Endodermal cell (in vitro differentiated cells): ENCODE data around the gene PGBD5. TPM values are rescaled to one million over a fixed set of nuclear protein-coding genes. Genes with fewer than 3 reads are reported as not detected.

Source experiments
- DNase-seq: peaks from one replicate; pipeline ENCODE4 v3.0.0-alpha.2; 2017
- H3K27ac ChIP-seq: 2 replicates; pipeline ENCODE4 v1.5.1; 2013; ENCODE audit warnings: mild to moderate bottlenecking, low read depth, low read length, moderate library complexity
- H3K27me3 ChIP-seq: 2 replicates; pipeline ENCODE4 v1.6.1; 2013; ENCODE audit warnings: mild to moderate bottlenecking, low read length, moderate library complexity; ENCODE audit not compliant: insufficient read depth, control insufficient read depth, poor library complexity, severe bottlenecking
- H3K36me3 ChIP-seq: 2 replicates; pipeline ENCODE4 v1.7.0; 2013; ENCODE audit warnings: mild to moderate bottlenecking, low read length, moderate library complexity; ENCODE audit not compliant: control insufficient read depth, insufficient read depth
- H3K4me1 ChIP-seq: one replicate; pipeline ENCODE4 v1.7.0; 2013; ENCODE audit warnings: low read length; ENCODE audit not compliant: control insufficient read depth, insufficient read depth
- H3K4me3 ChIP-seq: 2 replicates; pipeline ENCODE4 v1.5.1; 2013; ENCODE audit warnings: mild to moderate bottlenecking, low read length, moderate library complexity
- H3K9ac ChIP-seq: 2 replicates; pipeline ENCODE4 v1.6.1; 2013; ENCODE audit warnings: mild to moderate bottlenecking, low read length, moderate library complexity; ENCODE audit not compliant: poor library complexity, severe bottlenecking; ENCODE audit errors: extremely low read depth
- H3K9me3 ChIP-seq: 2 replicates; pipeline ENCODE4 v1.6.1; 2013; ENCODE audit warnings: mild to moderate bottlenecking, low read length, moderate library complexity; ENCODE audit not compliant: control insufficient read depth
- H3K27ac Mint-ChIP-seq: 2 replicates; pipeline ENCODE4 v1.8.0; 2020; ENCODE audit warnings: mixed read lengths
- H3K27me3 Mint-ChIP-seq: 2 replicates; pipeline ENCODE4 v1.8.0; 2021; ENCODE audit warnings: mild to moderate bottlenecking, mixed read lengths; ENCODE audit not compliant: insufficient read depth
- H3K36me3 Mint-ChIP-seq: 2 replicates; pipeline ENCODE4 v1.8.0; 2020; ENCODE audit warnings: low read depth, mixed read lengths
- H3K4me1 Mint-ChIP-seq: 2 replicates; pipeline ENCODE4 v1.8.0; 2020; ENCODE audit warnings: mixed read lengths
- H3K4me3 Mint-ChIP-seq: 2 replicates; pipeline ENCODE4 v1.8.0; 2020; ENCODE audit warnings: mild to moderate bottlenecking, moderate library complexity, mixed read lengths
- H3K9me3 Mint-ChIP-seq: 2 replicates; pipeline ENCODE4 v1.8.0; 2020; ENCODE audit warnings: mild to moderate bottlenecking, mixed read lengths
- CTCF ChIP-seq: fragments of 200-600 bp; sonication (generic); conservative IDR thresholded peaks from 2 replicates; pipeline ENCODE4 v1.5.0; 2021; ENCODE audit warnings: antibody characterized with exemption, mild to moderate bottlenecking
- WGBS, 2 experiments: methylation state at CpG; one replicate each; pipeline versions ENCODE4 v1.1.5 to v1.1.7; 2013; ENCODE audit warnings: missing lambda C conversion rate in 2 of 2, mixed read lengths in 1 of 2; ENCODE audit not compliant: insufficient coverage in 1 of 2, insufficient read length in 1 of 2; 5-methylcytosine and 5-hydroxymethylcytosine counted together
- total RNA-seq, 2 donors: library from RNA; stranded (reverse); fragmentation: NEBNext Ultra II Directional in 1 of 2; extraction: Animal tissue kit (Norgen Biotek cat#: 25700) in 1 of 2; gene quantifications; 2 replicates in 1 of 2; 3 replicates in 1 of 2; pipeline ENCODE4 v1.2.1, GENCODE V29; 2021

PGBD5 gene
- total RNA-seq, 2 donors from 2014 or later: 1.3 to 4.6 TPM

DNA sequence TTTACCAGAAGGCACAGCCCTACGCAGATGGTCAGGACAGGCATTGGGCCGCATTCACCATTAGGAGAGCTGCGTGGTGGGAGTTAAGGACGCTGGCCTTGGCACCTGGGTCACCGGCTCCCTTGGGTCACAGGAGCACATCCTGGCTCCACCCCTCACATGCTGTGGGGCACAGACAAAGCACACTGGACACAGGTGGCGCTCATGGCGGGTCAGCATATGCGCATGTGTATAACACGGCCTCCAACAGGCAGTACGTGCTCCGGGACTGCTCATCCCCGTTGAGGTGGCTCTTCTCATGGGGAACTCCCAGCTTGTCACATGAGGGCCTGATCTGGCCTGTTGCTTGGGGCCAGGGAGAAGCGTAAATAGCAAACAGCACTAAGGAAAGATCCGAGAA lies 25.0 kb downstream of the PGBD5 start:
- Mint-ChIP-seq H3K27me3 (no peaks in the 10 kb centered on the region), H3K4me3 (no peak overlapping the region), H3K27ac (no peak overlapping the region), H3K4me1 (peaks cover 6% of the 10 kb centered on the region), H3K36me3 (no peaks in the 10 kb centered on the region), H3K9me3 (no peaks in the 10 kb centered on the region)
- no peak for TF ChIP-seq CTCF
- DNase-seq: peak; percentile 41
- H3K9ac ChIP-seq: no peak overlapping the region
- no peaks in the 10 kb centered on the region for H3K9me3 ChIP-seq
- no peaks in the 10 kb centered on the region for H3K36me3 ChIP-seq
- H3K27ac ChIP-seq: no peak overlapping the region
- 93 to 100% methylated on average over 11 to 14 of the region's 14 CpGs for WGBS, 2 experiments
- no peaks in the 10 kb centered on the region for H3K27me3 ChIP-seq
- H3K4me3 ChIP-seq: no peak overlapping the region
- no peaks in the 10 kb centered on the region for H3K4me1 ChIP-seq

DNA sequence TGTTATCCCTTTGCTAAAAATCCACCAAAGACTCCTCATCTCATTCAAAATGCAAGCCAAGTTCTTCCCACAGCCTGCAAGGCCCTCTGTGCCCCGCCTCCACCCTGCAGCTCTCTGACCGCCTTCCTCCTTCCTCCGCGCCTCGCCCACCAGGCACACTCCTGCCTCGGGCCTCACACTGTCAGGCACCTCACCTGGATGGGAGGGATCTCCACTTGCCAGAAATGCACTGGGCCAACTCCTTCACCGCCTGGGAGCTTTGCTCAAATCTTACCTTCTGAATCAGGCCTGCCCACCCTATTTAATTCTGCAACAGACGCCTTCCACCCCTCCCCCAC lies 26.2 kb downstream of the PGBD5 start:
- H3K27ac Mint-ChIP-seq: no peak overlapping the region
- 86 to 100% methylated on average over 1 to 8 of the region's 8 CpGs for WGBS, 2 experiments

DNA sequence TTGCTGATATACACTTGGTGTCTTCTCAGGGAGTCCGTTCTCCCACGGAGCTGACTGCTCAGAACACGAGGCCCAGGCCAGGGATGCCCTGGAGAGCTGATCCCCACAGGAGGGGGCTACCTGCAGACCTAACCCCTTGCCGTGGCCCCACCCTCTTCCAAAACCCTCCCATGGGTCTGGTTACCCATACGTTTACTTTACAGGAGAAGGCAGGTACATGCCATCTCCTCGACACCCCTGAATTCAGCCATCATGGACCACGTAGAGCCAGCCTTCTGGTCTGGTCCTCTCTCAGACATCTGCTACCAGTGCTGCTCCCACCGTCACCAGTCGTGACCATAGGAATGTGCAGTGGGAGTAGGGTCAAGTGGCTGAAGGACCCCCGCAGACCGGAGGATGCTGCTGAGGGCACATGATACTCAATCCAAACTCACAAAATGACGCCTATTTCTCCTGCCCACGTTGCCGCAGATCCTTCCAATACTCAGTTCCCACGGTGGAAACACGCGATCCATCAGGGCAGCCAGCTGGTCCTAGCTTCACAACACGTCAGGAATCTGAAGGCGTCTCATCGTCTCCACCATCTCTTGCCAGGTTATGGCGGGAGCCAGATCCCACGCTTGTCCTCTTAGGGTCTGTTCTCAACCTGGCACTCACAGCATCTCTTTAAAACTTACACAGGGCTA lies 26.7 kb downstream of the PGBD5 start:
- Mint-ChIP-seq H3K4me1 (peaks cover 6% of the 10 kb centered on the region), H3K4me3 (no peak overlapping the region), H3K27me3 (no peaks in the 10 kb centered on the region), H3K36me3 (no peaks in the 10 kb centered on the region), H3K27ac (no peak overlapping the region), H3K9me3 (no peaks in the 10 kb centered on the region)
- Histone ChIP-seq H3K9ac (no peak overlapping the region), H3K27me3 (no peaks in the 10 kb centered on the region), H3K4me1 (no peaks in the 10 kb centered on the region), H3K4me3 (no peak overlapping the region), H3K36me3 (no peaks in the 10 kb centered on the region), H3K9me3 (no peaks in the 10 kb centered on the region), H3K27ac (no peak overlapping the region)
- 92 to 93% methylated on average over 13 to 22 of the region's 22 CpGs for WGBS, 2 experiments
- peak; percentile 36 for DNase-seq
- TF ChIP-seq CTCF: no peak

More for the DNA sequence above, 26.2 kb downstream of the PGBD5 start:
- Histone ChIP-seq H3K27me3 (no peaks in the 10 kb centered on the region), H3K9ac (no peak overlapping the region), H3K4me1 (no peaks in the 10 kb centered on the region), H3K36me3 (no peaks in the 10 kb centered on the region), H3K4me3 (no peak overlapping the region), H3K27ac (no peak overlapping the region), H3K9me3 (no peaks in the 10 kb centered on the region)
- H3K4me1 Mint-ChIP-seq: peaks cover 6% of the 10 kb centered on the region
- DNase-seq: peak; percentile 61
- no peaks in the 10 kb centered on the region for H3K27me3 Mint-ChIP-seq
- no peak overlapping the region for H3K4me3 Mint-ChIP-seq
- TF ChIP-seq CTCF: no peak
- no peaks in the 10 kb centered on the region for H3K9me3 Mint-ChIP-seq
- H3K36me3 Mint-ChIP-seq: no peaks in the 10 kb centered on the region
